ENCODE measurements around the gene SPEM2.

DNA sequence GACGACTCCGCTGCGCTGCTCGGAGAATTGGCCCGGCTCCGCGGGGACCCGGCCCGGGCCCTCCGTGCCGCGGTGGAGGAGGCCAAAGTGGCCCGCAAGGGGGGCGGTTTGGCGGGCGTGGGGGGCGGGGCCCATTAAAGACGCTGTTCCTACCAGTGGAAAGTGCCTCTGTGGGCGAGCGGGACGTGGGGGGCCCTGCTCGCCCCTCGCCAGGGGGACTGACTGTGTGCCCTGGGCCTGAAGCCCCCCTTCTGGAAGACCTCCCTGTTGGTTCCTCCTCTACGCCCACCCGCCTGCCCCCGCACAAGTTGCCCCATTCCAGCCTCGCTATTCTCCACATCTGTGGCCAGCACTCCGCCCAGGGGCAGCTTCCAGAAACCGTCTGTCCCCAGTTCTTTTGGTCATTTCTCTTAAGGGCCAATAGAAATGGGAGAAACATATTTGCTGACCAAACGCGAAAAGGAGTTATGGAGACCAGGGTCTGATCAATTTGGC lies 12.0 kb downstream of the SPEM2 start:
- TF ChIP-seq YY1 (IDR thresholded peaks at IDR 0.05; ENCODE audit: insufficient read depth, insufficient read length) (no peak), SUZ12 (IDR thresholded peaks at IDR 0.05; ENCODE audit: extremely low read depth, insufficient read depth, insufficient read length) (no peak), ZNF274 (IDR thresholded peaks at IDR 0.05; ENCODE audit: low read depth, low read length) (no peak)
